ENCODE measurements around the gene ALDH3B1.

DNA sequence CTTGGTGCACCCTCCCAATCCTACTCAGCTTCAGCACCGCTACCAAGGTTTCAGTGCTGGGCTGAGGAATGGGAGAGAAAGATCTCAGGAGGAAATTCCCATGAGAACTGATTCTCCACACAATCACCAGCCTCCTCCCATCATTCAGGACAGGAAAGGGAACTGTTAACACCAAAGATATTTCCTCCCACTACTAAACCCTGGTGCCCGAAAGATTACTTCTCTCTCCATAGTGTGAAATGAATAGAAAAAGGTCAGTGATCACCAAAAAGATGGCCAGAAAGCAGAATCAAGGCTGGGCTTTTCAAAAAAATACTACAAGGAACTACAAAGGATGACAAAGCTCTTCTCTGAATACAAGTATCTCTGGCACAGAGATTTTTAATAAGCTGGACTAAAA is 54.8 kb downstream of the ALDH3B1 start:
- TF ChIP-seq, protein P1, sequence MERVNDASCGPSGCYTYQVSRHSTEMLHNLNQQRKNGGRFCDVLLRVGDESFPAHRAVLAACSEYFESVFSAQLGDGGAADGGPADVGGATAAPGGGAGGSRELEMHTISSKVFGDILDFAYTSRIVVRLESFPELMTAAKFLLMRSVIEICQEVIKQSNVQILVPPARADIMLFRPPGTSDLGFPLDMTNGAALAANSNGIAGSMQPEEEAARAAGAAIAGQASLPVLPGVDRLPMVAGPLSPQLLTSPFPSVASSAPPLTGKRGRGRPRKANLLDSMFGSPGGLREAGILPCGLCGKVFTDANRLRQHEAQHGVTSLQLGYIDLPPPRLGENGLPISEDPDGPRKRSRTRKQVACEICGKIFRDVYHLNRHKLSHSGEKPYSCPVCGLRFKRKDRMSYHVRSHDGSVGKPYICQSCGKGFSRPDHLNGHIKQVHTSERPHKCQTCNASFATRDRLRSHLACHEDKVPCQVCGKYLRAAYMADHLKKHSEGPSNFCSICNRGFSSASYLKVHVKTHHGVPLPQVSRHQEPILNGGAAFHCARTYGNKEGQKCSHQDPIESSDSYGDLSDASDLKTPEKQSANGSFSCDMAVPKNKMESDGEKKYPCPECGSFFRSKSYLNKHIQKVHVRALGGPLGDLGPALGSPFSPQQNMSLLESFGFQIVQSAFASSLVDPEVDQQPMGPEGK (CRISPR knock-in tag; IDR thresholded peaks at IDR 0.05; ENCODE audit: borderline replicate concordance) = no peak
- TF ChIP-seq PPARA (CRISPR knock-in tag; IDR thresholded peaks at IDR 0.05; ENCODE audit: borderline replicate concordance) = no peak
